ENCODE measurements around the gene GREM1.

GREM1 gene

GRCh38 chr15:32717426-32718226 is at the start of gene GREM1:
Gene GREM1 (plus strand): TSS chr15:32718004. CDS start chr15:32730691, 12,687 bp downstream.
- DNase-seq = no peak

DNA sequence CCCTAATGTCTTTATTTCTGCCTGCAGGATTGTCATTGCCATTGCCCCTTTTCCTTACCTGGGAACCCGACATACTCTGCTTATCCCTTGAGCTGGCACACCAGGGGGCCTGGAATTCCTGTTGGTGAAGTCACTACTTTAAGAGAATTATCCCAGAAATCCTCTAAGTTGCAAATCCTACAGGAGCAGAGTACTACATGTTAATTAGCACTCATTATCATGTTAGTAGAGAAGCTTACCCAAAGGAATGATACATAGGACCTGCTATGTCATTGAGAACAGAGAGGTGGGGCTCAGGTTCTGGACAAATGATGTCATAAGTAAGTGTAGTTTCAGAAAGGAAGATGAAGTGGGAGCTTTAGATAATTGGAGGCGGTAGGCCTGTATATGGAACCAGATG is 48.9 kb upstream of the GREM1 start:
- no peak for DNase-seq

GRCh38 chr15:32669896-32670611 is 47.8 kb upstream of the GREM1 start:
- no peak for DNase-seq

DNA sequence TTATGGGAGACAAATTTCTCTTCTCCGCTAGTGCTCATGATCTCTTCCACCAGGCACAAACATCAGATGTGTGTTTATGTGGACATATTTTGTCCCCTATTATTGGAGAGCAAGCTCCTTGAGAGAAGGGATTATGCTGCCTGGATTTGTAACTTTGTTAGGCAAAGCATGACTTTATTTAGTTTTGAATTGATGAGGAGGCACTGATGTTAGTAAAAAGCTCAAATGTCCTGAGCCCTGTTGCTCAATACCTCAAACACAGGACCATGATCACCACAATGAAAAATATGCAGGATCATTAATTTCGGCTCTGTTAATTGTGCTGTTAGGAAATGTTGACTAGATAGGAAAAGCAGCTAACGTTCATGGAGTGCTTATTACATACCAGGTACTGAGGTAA is 47.2 kb upstream of the GREM1 start:
- no peak for DNase-seq

DNA sequence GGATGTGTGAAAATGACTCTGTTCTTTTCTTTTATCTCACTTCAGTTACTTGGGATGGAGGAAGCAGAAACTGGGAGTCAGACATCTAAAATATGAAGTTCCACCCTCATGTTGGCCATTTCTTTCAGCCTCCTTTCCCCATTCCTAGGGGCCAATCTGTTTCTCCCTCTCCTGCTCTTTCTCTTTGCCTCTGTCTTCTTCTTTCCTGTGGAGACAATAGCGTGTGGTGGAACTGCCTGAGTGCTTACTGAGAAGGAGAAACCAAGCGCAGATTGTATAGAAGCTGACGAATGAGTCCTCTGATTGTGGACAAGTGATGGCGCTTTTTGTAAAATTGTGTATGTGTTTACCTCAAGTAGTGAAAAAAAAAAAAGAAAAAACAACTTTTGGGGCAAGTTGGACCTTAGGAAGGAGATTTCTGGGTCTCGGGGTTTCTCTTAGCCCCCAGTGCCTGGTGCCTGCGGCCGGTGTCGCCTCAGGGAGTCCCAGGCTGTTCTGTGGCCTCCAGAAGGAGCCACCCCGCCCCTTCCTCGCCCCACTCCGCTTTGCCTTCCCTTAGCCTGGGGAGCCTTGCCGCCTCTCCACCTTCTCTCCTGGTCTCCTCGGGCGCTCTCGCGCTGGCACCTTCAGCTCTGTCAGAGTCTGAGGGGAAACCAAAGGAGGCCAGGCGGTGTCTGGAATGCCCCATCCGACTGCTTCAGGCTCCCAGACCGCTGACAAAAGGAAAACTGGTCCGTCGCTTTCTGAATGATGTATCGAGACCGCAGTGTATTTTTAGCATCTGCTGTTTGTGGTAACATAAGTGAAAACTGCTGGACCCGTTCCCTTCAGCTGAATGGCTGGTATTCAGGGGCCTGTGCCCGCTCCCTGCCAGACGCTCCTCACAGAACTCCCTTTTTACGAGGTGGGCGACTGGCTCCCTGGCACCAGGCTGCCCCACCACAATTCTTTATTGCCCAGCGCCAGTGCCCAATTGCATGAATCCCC is 46.2 kb upstream of the GREM1 start:
- DNase-seq = no peak

GRCh38 chr15:32674681-32675080 is 43.1 kb upstream of the GREM1 start:
- DNase-seq = no peak

- DNase-seq = no peak
Observed at GRCh38 chr15:32675466-32675865, 42.3 kb upstream of the GREM1 start.

DNA sequence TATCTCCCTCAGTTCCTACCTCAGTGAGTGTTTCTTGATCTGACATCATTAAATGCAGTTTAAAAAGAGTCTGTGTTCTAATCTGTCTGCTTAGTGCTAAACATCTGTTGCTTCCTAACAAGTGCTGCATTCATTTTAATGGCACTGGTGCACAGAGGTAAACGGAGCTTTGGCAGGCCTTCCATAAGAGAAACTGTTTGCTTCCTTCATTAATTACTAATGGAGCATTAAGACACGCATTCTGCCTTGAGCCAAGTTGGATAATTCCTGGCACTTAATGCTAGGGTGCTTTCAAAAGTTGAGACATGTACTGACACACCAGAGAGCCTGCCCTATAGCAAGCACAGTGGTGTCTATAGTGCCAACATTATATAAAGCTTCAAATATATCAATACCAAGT is 41.6 kb upstream of the GREM1 start:
- DNase-seq = no peak

- DNase-seq = no peak
Observed at GRCh38 chr15:32677238-32677750, 40.5 kb upstream of the GREM1 start.

DNA sequence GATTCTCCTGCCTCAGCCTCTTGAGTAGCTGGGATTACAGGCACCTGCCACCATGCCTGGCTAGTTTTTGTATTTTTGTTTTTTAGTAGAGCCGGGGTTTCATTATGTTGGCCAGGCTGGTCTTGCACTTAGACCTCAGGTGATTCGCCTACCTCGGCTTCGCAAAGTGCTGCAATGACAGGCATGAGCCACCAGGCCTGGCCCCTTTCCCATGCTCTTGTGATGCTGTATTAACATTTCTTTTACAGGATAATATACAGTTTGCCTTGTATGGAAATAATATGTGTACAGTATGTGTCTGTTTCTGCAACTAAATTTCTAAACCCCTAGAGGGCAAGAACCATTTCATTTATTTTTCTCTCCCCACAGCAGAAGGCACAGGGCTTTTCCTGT is 38.5 kb upstream of the GREM1 start:
- no peak for DNase-seq

- DNase-seq = no peak
Observed at GRCh38 chr15:32682569-32682968, 35.2 kb upstream of the GREM1 start.

- DNase-seq = no peak
Observed at GRCh38 chr15:32682977-32683630, 34.7 kb upstream of the GREM1 start.

- no peak for DNase-seq
Observed at GRCh38 chr15:32683906-32684584, 33.8 kb upstream of the GREM1 start.

GRCh38 chr15:32685576-32685975 is 32.2 kb upstream of the GREM1 start:
- DNase-seq = no peak

DNA sequence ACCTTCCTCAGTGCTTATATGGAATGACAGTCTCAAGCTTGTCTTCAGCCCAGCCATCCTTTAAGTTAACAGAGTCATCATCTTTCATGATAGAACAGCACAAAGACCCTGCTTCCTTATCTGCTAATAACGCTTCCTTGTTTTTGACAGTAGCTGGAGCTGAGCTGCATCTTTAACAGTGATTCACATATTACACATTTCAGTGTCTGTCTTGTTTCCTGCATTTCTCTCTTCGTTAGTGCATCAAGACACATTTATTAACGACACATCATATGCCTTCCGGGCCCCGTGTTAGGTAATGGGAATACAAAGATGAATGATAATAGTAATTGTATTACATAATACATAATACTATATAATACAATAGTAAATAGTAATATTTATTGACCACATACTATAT is 30.2 kb upstream of the GREM1 start:
- DNase-seq = no peak

DNA sequence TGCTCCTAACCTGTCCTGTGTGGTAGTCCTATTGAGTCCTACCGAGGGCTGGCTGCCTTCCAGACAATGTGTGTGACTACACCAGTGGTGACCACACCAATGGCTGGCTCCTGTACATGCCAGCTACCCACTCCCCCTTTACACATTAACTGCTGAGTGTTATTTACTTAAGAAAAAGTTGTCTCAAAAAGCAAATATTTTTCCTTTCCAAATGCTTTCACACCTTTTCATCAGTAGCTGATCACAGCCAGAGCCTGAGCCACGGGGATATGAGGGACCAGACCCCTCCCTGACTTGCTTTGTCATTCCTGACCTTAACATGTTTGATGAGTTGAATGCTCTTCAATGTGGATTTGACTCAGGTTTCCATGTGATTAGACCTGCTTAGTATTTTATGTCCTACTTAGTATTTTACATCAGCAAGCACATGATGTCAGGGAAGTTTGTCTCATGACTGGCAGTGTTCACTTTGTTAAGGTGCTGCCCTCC is 29.6 kb upstream of the GREM1 start:
- no peak for DNase-seq

DNA sequence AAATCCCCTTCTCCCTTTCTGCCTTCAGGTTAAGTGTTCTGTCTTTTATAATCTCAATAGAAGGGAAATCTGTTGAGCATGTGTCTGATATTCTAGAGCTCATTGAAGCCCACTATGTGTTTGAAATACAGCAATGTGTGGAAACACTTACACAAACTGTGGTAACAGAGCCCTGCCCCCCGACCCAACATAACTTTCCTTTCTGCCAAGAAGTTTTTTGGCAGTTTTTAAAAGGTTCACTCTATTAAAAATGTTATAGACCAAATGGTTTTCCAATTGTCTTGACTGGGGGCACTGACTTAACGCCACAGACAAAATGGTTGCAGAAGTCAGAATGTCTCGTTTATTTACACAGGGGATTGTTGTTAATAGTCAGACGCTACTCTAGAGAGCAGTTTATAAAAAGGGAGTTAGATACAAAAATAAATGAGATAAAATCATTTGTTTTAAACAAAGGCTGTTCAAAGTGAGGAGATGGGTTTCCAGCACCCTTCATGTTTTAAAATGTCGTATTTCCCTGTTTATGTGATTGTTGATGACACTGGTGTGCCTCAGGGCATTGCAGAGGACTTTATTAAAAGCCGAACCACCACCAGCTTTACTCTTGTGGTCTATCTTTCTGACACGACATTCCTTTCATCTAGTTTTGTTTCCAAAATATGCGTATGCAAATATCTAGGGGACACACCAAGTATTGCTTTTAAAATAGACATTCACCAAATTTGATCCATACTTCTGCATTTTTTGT is 26.7 kb upstream of the GREM1 start:
- no peak for DNase-seq

- no peak for DNase-seq
Observed at GRCh38 chr15:32691689-32692038, 26.1 kb upstream of the GREM1 start.

DNA sequence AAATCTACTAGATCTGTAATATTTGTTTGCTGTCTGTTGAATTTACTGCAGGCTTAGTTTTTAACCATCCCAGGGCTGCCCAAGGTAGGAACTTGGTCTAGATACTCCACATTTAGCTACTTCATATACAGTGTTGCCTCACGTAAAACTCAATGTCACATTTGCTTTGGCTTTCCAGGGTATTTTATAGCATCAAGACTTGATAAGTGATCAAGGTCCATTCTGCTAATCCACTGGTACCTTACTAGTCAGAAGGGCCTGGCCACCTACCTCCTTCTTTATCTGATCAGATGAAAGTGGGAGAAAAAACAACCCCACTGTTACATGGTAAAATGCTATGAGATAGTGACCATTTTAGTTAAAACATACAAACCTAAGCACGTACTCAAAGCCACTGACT is 25.5 kb upstream of the GREM1 start:
- DNase-seq = no peak

- no peak for DNase-seq
Observed at GRCh38 chr15:32694222-32694983, 23.4 kb upstream of the GREM1 start.

Measured in stimulated activated CD4-positive, alpha-beta T cell treated with anti-CD3 and anti-CD28 coated beads, Interleukin-4, amount 100 ng/mL, for 1 hour (primary cell).